ENCODE data around the gene CNDP2.

CNDP2 gene

GRCh38 chr18:74468547-74469061, 27.6 kb upstream of the CNDP2 start:
- no peak for DNase-seq
- H3K4me2 ChIP-seq (ENCODE audit: low read depth, low read length): no peak overlapping the region

DNA sequence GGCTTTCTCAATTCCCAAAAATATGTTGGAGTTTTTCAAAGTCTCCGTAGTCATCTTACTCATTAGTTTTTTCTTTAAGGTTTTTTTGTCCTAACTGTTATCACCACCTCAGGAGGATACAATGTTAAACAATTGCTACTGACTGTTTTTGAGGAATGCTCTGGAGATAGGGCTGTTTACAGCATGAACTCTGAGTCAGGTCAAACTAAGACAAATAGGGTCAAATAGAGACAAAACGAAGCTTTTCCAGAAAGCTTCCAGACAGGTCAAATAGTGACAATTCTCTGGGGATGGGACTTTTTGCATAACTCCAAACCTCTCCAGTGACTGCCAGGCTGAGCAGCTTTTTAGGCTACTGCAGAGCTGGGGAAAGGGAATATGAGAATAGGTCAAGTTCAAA, 23.9 kb upstream of the CNDP2 start:
- TF ChIP-seq CTCF (IDR thresholded peaks at IDR 0.05; ENCODE audit: low read length) (no peak), EZH2phosphoT487 (IDR thresholded peaks at IDR 0.05; ENCODE audit: low read length) (no peak), EZH2 (optimal IDR thresholded peaks at IDR 0.05; ENCODE audit: low read depth, low read length) (no peak)
- H2AFZ ChIP-seq (ENCODE audit: low read length): no peak overlapping the region
- no peaks in the 10 kb centered on the region for H3F3A ChIP-seq (ENCODE audit: insufficient read depth, low read length)
- no peak overlapping the region for H3K4me2 ChIP-seq (ENCODE audit: low read depth, low read length)
- no peaks in the 10 kb centered on the region for H3K9me3 ChIP-seq (replicated peaks; ENCODE audit: insufficient read depth, low read length)
- H3K79me2 ChIP-seq (ENCODE audit: low read length): no peaks in the 10 kb centered on the region
- H3K36me3 ChIP-seq (replicated peaks; ENCODE audit: insufficient read depth, low read length): no peaks in the 10 kb centered on the region
- no peaks in the 10 kb centered on the region for H3K27me3 ChIP-seq (replicated peaks; ENCODE audit: insufficient read depth, low read length)
- no peak overlapping the region for H3K9ac ChIP-seq (ENCODE audit: low read length)
- H4K20me1 ChIP-seq (ENCODE audit: insufficient read depth, low read length): no peaks in the 10 kb centered on the region
- no peaks in the 10 kb centered on the region for H3K9me2 ChIP-seq (replicated peaks; ENCODE audit: insufficient read depth, low read length)
- DNase-seq: no peak
- no peak overlapping the region for H3K27ac ChIP-seq (ENCODE audit: low read length)
- H3K4me3 ChIP-seq (ENCODE audit: low read length): no peak overlapping the region
- H3K4me1 ChIP-seq (ENCODE audit: low read length): no peaks in the 10 kb centered on the region

More at GRCh38 chr18:74468547-74469061, 27.6 kb upstream of the CNDP2 start:
- Histone ChIP-seq H3K79me2 (ENCODE audit: low read length) (no peaks in the 10 kb centered on the region), H3F3A (ENCODE audit: insufficient read depth, low read length) (no peaks in the 10 kb centered on the region), H3K9me3 (replicated peaks; ENCODE audit: insufficient read depth, low read length) (no peaks in the 10 kb centered on the region), H3K27ac (ENCODE audit: low read length) (no peak overlapping the region), H3K27me3 (replicated peaks; ENCODE audit: insufficient read depth, low read length) (no peaks in the 10 kb centered on the region), H3K4me3 (ENCODE audit: low read length) (no peak overlapping the region), H3K36me3 (replicated peaks; ENCODE audit: insufficient read depth, low read length) (no peaks in the 10 kb centered on the region), H3K9me2 (replicated peaks; ENCODE audit: insufficient read depth, low read length) (no peaks in the 10 kb centered on the region), H4K20me1 (ENCODE audit: insufficient read depth, low read length) (no peaks in the 10 kb centered on the region), H3K9ac (ENCODE audit: low read length) (no peak overlapping the region), H3K4me1 (ENCODE audit: low read length) (no peaks in the 10 kb centered on the region), H2AFZ (ENCODE audit: low read length) (no peak overlapping the region)
- no peak for TF ChIP-seq EZH2 (optimal IDR thresholded peaks at IDR 0.05; ENCODE audit: low read depth, low read length)
- TF ChIP-seq EZH2phosphoT487 (IDR thresholded peaks at IDR 0.05; ENCODE audit: low read length): no peak
- no peak for TF ChIP-seq CTCF (IDR thresholded peaks at IDR 0.05; ENCODE audit: low read length)

DNA sequence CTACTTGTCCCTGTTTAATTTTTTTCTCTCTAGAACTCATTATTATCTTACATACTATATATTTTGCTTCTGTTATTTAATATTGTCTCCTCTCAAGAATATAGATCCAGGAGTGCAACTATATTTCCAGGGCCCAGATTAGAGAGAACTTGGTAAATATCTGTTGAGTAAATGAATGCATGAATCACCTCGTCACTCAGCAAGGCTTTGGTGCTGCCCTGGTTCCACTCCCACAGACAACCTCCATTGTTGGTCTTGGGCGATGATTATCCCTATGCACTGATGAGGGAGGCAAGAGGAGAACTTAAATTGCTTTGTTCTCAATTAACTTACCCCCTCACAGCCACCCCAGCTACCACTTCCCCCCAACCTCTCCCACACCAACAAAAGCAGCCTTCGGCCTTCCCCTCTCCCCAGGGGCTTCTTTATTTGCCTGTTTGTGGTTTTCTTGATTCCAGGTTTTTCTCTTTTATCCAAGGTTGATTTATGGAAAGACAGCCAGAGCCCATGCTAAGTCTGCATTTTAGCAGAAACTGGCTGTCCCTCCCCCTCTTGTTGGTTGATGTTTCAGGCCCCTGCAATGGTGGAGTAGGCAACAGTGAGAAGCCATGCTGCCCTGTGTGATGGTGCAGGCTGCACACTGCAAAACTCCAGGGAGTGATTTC, 22.1 kb upstream of the CNDP2 start:
- Histone ChIP-seq H4K20me1 (ENCODE audit: insufficient read depth, low read length) (no peaks in the 10 kb centered on the region), H3K4me1 (ENCODE audit: low read length) (no peaks in the 10 kb centered on the region), H2AFZ (ENCODE audit: low read length) (no peak overlapping the region), H3F3A (ENCODE audit: insufficient read depth, low read length) (no peaks in the 10 kb centered on the region), H3K9ac (ENCODE audit: low read length) (no peak overlapping the region), H3K27ac (ENCODE audit: low read length) (no peak overlapping the region), H3K36me3 (replicated peaks; ENCODE audit: insufficient read depth, low read length) (no peaks in the 10 kb centered on the region), H3K9me2 (replicated peaks; ENCODE audit: insufficient read depth, low read length) (no peaks in the 10 kb centered on the region), H3K4me2 (ENCODE audit: low read depth, low read length) (no peak overlapping the region), H3K9me3 (replicated peaks; ENCODE audit: insufficient read depth, low read length) (no peaks in the 10 kb centered on the region), H3K79me2 (ENCODE audit: low read length) (no peaks in the 10 kb centered on the region), H3K4me3 (ENCODE audit: low read length) (no peak overlapping the region), H3K27me3 (replicated peaks; ENCODE audit: insufficient read depth, low read length) (no peaks in the 10 kb centered on the region)
- TF ChIP-seq EZH2 (optimal IDR thresholded peaks at IDR 0.05; ENCODE audit: low read depth, low read length): no peak
- no peak for TF ChIP-seq CTCF (IDR thresholded peaks at IDR 0.05; ENCODE audit: low read length)
- no peak for DNase-seq

Data from MM.1S (cell line).